IMR-90 (cell line): ENCODE results near the gene HNMT. TPM values are rescaled to one million over a fixed set of nuclear protein-coding genes. Genes with fewer than 3 reads are reported as not detected.

Experiments
- ATAC-seq: fragments of 200-7000 bp; cut with Tn5 transposase; 2 replicates; pipeline ENCODE4 v1.9.1; 2020; ENCODE audit warnings: low read depth, mild to moderate bottlenecking, moderate library complexity
- BruUV-seq: library from RNA; stranded (reverse); fragments of 400-500 nt; replicated peaks from 2 replicates; lab custom pipeline; 2021; lab: Mats Ljungman, UMichigan
- CTCF ChIA-PET: fragments of 300-600 bp; formaldehyde crosslinking; extraction: SDS; loops from one replicate; lab custom pipeline; 2021; ENCODE audit warnings: antibody characterized with exemption; lab: Yijun Ruan, JAX
- POLR2A ChIA-PET: fragments of 300-600 bp; sonication (Branson Sonifier 250); formaldehyde crosslinking; loops from one replicate; lab custom pipeline; 2022; ENCODE audit warnings: antibody characterized with exemption; ENCODE audit not compliant: unreplicated experiment; lab: Charles Lee
- DNase-seq: peaks from one replicate; pipeline ENCODE4 v3.0.0; 2013
- H2AFZ ChIP-seq: replicated peaks from 2 replicates; pipeline ENCODE3; 2013; ENCODE audit warnings: low read length, mild to moderate bottlenecking; ENCODE audit not compliant: poor library complexity
- H2AK5ac ChIP-seq: 2 replicates; pipeline ENCODE4 v1.6.1; 2013; ENCODE audit warnings: low read depth, low read length, inconsistent platforms
- H2AK9ac ChIP-seq: replicated peaks from 2 replicates; pipeline ENCODE3; 2013; ENCODE audit warnings: mild to moderate bottlenecking, low read depth, low read length, moderate library complexity; ENCODE audit not compliant: poor library complexity
- H2BK120ac ChIP-seq: 2 replicates; pipeline ENCODE4 v1.6.1; 2013; ENCODE audit warnings: low read depth, low read length, inconsistent platforms
- H2BK15ac ChIP-seq: 3 replicates; pipeline ENCODE4 v1.6.1; 2013; ENCODE audit warnings: low read depth, low read length, inconsistent platforms
- H2BK20ac ChIP-seq: 2 replicates; pipeline ENCODE4 v1.6.1; 2013; ENCODE audit warnings: low read depth, mild to moderate bottlenecking, inconsistent platforms, low read length, moderate library complexity
- H2BK5ac ChIP-seq: 2 replicates; pipeline ENCODE4 v1.6.1; 2013; ENCODE audit warnings: mild to moderate bottlenecking, low read depth, low read length, inconsistent platforms; ENCODE audit not compliant: poor library complexity, severe bottlenecking
- H3K14ac ChIP-seq: replicated peaks from 2 replicates; pipeline ENCODE4 v1.6.1; 2013; ENCODE audit warnings: low read depth, low read length, inconsistent platforms
- H3K18ac ChIP-seq: 2 replicates; pipeline ENCODE4 v1.6.1; 2013; ENCODE audit warnings: low read depth, low read length, control low read depth
- H3K23ac ChIP-seq: 2 replicates; pipeline ENCODE4 v1.6.1; 2013; ENCODE audit warnings: low read depth, low read length, inconsistent platforms
- H3K27ac ChIP-seq: 2 replicates; pipeline ENCODE4 v1.5.1; 2013; ENCODE audit warnings: mild to moderate bottlenecking, control low read depth, low read length; ENCODE audit not compliant: insufficient read depth
- H3K27me3 ChIP-seq: 2 replicates; pipeline ENCODE4 v1.6.1; 2013; ENCODE audit warnings: low read length; ENCODE audit not compliant: control insufficient read depth, insufficient read depth
- H3K36me3 ChIP-seq: 2 replicates; pipeline ENCODE4 v1.6.1; 2013; ENCODE audit warnings: low read length, mixed read lengths; ENCODE audit not compliant: control insufficient read depth, insufficient read depth
- H3K4ac ChIP-seq: 2 replicates; pipeline ENCODE4 v1.6.1; 2013; ENCODE audit warnings: low read depth, low read length, inconsistent platforms
- H3K4me1 ChIP-seq: 2 replicates; pipeline ENCODE4 v1.6.1; 2013; ENCODE audit warnings: low read length, mixed read lengths; ENCODE audit not compliant: control insufficient read depth, insufficient read depth
- H3K4me2 ChIP-seq: 2 replicates; pipeline ENCODE4 v1.6.1; 2013; ENCODE audit warnings: low read depth, mild to moderate bottlenecking, control low read depth, low read length, moderate library complexity
- H3K4me3 ChIP-seq: 2 replicates; pipeline ENCODE4 v1.5.1; 2013; ENCODE audit warnings: low read depth, mild to moderate bottlenecking, control low read depth, low read length, moderate library complexity; ENCODE audit not compliant: insufficient read depth
- H3K56ac ChIP-seq: 2 replicates; pipeline ENCODE4 v1.6.1; 2013; ENCODE audit warnings: low read length, inconsistent platforms; ENCODE audit not compliant: insufficient read depth; ENCODE audit errors: extremely low read depth
- H3K79me1 ChIP-seq, 2 experiments: 2 replicates each; pipeline ENCODE4 v1.6.1; 2013; ENCODE audit warnings: low read length in 2 of 2, inconsistent platforms in 1 of 2, low read depth in 1 of 2
- H3K9ac ChIP-seq: 2 replicates; pipeline ENCODE4 v1.6.1; 2013; ENCODE audit warnings: low read depth, low read length, control low read depth
- H3K9me1 ChIP-seq: 2 replicates; pipeline ENCODE4 v1.6.1; 2013; ENCODE audit warnings: low read length, inconsistent platforms; ENCODE audit not compliant: insufficient read depth
- H3K9me3 ChIP-seq: 2 replicates; pipeline ENCODE4 v1.6.1; 2013; ENCODE audit warnings: low read length; ENCODE audit not compliant: control insufficient read depth, insufficient read depth
- H4K20me1 ChIP-seq: 2 replicates; pipeline ENCODE4 v1.6.1; 2013; ENCODE audit warnings: low read length, inconsistent platforms; ENCODE audit not compliant: insufficient read depth
- H4K5ac ChIP-seq: 2 replicates; pipeline ENCODE4 v1.6.1; 2013; ENCODE audit warnings: mild to moderate bottlenecking, low read depth, low read length, control low read depth
- H4K8ac ChIP-seq, 2 experiments: 2 replicates each; pipeline ENCODE4 v1.6.1; 2013; ENCODE audit warnings: low read depth in 2 of 2, low read length in 2 of 2, control low read depth in 1 of 2, inconsistent platforms in 1 of 2
- H4K91ac ChIP-seq: 2 replicates; pipeline ENCODE4 v1.6.1; 2013; ENCODE audit warnings: low read depth, low read length, inconsistent platforms; ENCODE audit not compliant: insufficient read depth
- BHLHE40 ChIP-seq: fragments of 150-350 bp; IDR thresholded peaks from 2 replicates; pipeline ENCODE4 v1.6.1; 2016; ENCODE audit warnings: mild to moderate bottlenecking, low read depth, low read length
- CHD1 ChIP-seq: IDR thresholded peaks from 2 replicates; pipeline ENCODE4 v1.6.1; 2012; ENCODE audit warnings: low read depth, low read length, improper control_type of control experiment
- RAD21 ChIP-seq: IDR thresholded peaks from 2 replicates; pipeline ENCODE4 v1.6.1; 2012; ENCODE audit warnings: low read length, improper control_type of control experiment
- RCOR1 ChIP-seq: IDR thresholded peaks from 2 replicates; pipeline ENCODE4 v1.6.1; 2012; ENCODE audit warnings: mild to moderate bottlenecking, low read length, improper control_type of control experiment; ENCODE audit not compliant: insufficient replicate concordance
- WGBS, 2 experiments: methylation state at CpG; one replicate each; pipeline versions ENCODE4 v1.1.5 to v1.1.7; 2013; ENCODE audit warnings: missing lambda C conversion rate in 2 of 2; ENCODE audit not compliant: insufficient read length in 1 of 2; ENCODE audit errors: extremely low coverage in 2 of 2; 5-methylcytosine and 5-hydroxymethylcytosine counted together
- dilution Hi-C: fragments of 300-500 bp; cut with HindIII; formaldehyde crosslinking; loops from one replicate; pipeline ENCODE4 v1.14.3; 2018; ENCODE audit warnings: low sequenced_read_pairs; ENCODE audit not compliant: unreplicated experiment
- in situ Hi-C: fragments of 300-500 bp; cut with MboI; formaldehyde crosslinking; loops from 3 replicates; pipeline ENCODE4 v1.14.3; 2019; ENCODE audit warnings: low sequenced_read_pairs, inconsistent platforms, mixed read lengths
- intact Hi-C: fragments of 100-400 bp; cut with micrococcal nuclease; formaldehyde crosslinking; loops from 2 replicates; pipeline ENCODE4 v1.10.0; 2022
- polyA plus RNA-seq, 3 experiments: library from polyadenylated mRNA; depleted of rRNA; stranded (reverse); fragments of >200 nt; gene quantifications; 2 replicates each; pipeline ENCODE4 v1.2.3, GENCODE V29; 2012; ENCODE audit warnings: low replicate concordance in 1 of 3
- total RNA-seq: library from RNA; depleted of rRNA; stranded (reverse); fragments of >200 nt; gene quantifications from 2 replicates; pipeline ENCODE4 v1.2.3, GENCODE V29; 2012
- TF ChIP-seq, protein P1 (sequence below): fragments of 150-350 bp; IDR thresholded peaks from 2 replicates; pipeline ENCODE4 v1.6.1; 2017; ENCODE audit warnings: mild to moderate bottlenecking, antibody characterized with exemption, low read length, low read depth

HNMT gene
- total and polyA plus RNA-seq, 2 of the 4 experiments (the other 2 are of a cell fraction): 6.4 to 14.2 TPM

DNA sequence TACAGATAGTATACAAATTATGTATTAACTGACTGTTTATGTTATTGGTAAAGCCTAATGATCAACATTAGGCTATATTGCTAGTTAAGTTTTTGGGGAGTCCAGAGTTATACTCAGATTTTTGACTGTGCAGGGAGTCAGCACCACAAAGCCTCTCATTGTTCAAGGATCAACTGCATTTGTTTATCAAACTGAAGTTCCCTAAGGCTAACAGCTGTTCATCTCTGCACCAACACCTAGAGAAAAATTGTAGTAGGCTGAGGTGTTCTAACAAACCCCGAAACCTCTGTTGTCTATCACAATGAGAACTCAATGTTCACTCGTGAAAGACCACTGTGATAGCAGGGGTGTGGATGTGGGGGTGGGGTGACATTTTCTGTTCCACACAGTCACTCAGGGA, 97.7 kb downstream of the HNMT start:
- H2BK120ac ChIP-seq: no peak overlapping the region
- H2BK15ac ChIP-seq: no peak overlapping the region
- no peak overlapping the region for H3K18ac ChIP-seq
- H3K9ac ChIP-seq: no peak overlapping the region
- no peaks in the 10 kb centered on the region; the same call in 1 of the 2 replicates for H3K27me3 ChIP-seq
- no peak overlapping the region for H3K56ac ChIP-seq
- no peak overlapping the region for H2AK9ac ChIP-seq
- H2BK20ac ChIP-seq: no peak overlapping the region
- no peak overlapping the region for H4K5ac ChIP-seq
- H3K79me1 ChIP-seq: no peaks in the 10 kb centered on the region
- no peak overlapping the region for H4K91ac ChIP-seq
- intact Hi-C loops: no loop called here
- H3K4ac ChIP-seq: no peak overlapping the region
- H4K20me1 ChIP-seq: no peaks in the 10 kb centered on the region
- ATAC-seq: no peak
- dilution Hi-C loops: no loop called here
- POLR2A ChIA-PET: no interaction called here
- H3K36me3 ChIP-seq: no peaks in the 10 kb centered on the region
- WGBS, 2 experiments: no CpG with 5 or more reads among the region's 2 CpGs
- H3K4me3 ChIP-seq: no peak overlapping the region
- no peaks in the 10 kb centered on the region for H3K9me1 ChIP-seq
- no peak overlapping the region for H3K27ac ChIP-seq
- H3K14ac ChIP-seq: no peak overlapping the region
- H2AFZ ChIP-seq: no peak overlapping the region
- H2BK5ac ChIP-seq: no peak overlapping the region
- in situ Hi-C loops: no loop called here
- TF ChIP-seq, protein P1, sequence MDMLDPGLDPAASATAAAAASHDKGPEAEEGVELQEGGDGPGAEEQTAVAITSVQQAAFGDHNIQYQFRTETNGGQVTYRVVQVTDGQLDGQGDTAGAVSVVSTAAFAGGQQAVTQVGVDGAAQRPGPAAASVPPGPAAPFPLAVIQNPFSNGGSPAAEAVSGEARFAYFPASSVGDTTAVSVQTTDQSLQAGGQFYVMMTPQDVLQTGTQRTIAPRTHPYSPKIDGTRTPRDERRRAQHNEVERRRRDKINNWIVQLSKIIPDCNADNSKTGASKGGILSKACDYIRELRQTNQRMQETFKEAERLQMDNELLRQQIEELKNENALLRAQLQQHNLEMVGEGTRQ: no peak
- TF ChIP-seq BHLHE40 (no peak), CHD1 (no peak), RAD21 (no peak), RCOR1 (no peak)
- H2AK5ac ChIP-seq: no peak overlapping the region
- no peaks in the 10 kb centered on the region for H3K4me1 ChIP-seq
- H3K9me3 ChIP-seq: no peaks in the 10 kb centered on the region
- no TSS peak for BruUV-seq
- CTCF ChIA-PET: no interaction called here
- H4K8ac ChIP-seq: no peak overlapping the region
- no peak overlapping the region for H3K23ac ChIP-seq
- no peak for DNase-seq
- H3K4me2 ChIP-seq: no peak overlapping the region
